ENCODE results near the gene FCHSD2. TPM values are rescaled to one million over a fixed set of nuclear protein-coding genes. Genes with fewer than 3 reads are reported as not detected.

FCHSD2 gene
- total and polyA plus RNA-seq, 2 of the 13 experiments (the other 11 are each of a cell fraction or from before 2014, with no cell fraction given), result 20.5 to 24.8 TPM

DNA sequence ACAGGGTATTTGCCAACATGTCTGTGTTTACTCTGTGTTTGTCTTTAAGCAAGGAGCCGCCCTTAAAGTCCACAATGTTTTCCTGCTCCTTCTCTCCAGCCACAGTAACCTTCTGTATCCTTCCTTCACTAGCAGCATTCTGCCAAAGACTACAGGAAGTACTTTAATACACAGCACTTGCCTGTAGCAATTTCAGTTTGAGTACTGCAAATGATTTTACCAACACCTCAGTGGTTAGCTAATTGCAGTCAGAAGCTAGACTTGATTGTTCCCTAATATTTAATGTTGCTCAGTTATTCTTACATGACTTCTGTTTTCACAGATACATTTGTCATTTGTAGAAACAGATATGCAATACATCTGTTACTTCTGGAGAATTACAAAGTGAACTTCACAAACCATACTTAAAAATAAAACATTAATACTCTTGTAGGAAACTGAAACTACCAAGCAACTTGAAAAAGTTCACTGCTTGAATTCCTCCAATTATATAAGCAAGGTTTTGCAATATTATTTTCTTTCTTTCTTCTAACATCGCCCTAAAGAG lies 69.1 kb downstream of the FCHSD2 start:
- 62% methylated on average over 2 of the region's 2 CpGs for WGBS (ENCODE audit: low lambda C conversion rate)
- Histone ChIP-seq H3K4me1 (ENCODE audit: insufficient read depth, low read length) (peaks cover 28% of the 10 kb centered on the region), H2AFZ (ENCODE audit: low read length) (no peak overlapping the region), H3K4me2 (ENCODE audit: low read depth, low read length) (peak overlapping the region; percentile 27; the same call in 1 of the 2 replicates), H3K27ac (ENCODE audit: extremely low read length, insufficient read depth, low read length) (no peak overlapping the region), H3K27me3 (ENCODE audit: control insufficient read depth in 1 of 2, insufficient read depth in 2 of 2, low read length in 2 of 2) (no peaks in the 10 kb centered on the region), H3K9ac (ENCODE audit: insufficient read depth, low read depth, low read length) (no peak overlapping the region), H3K4me3 (replicated peaks in 1 of 3; ENCODE audit: insufficient read depth in 1 of 3, low read depth in 2 of 3, low read length in 3 of 3) (no peak overlapping the region), H3K79me2 (ENCODE audit: insufficient read depth, low read length) (peaks cover 67% of the 10 kb centered on the region), H4K20me1 (ENCODE audit: insufficient read depth, low read length) (peaks cover 19% of the 10 kb centered on the region), H3K9me3 (ENCODE audit: low read length) (no peaks in the 10 kb centered on the region), H3K36me3 (replicated peaks in 1 of 2; ENCODE audit: control insufficient read depth in 1 of 2, insufficient read depth in 2 of 2, low read length in 2 of 2) (peaks cover 2 to 11% of the 10 kb centered on the region in 2 experiments; a peak in 2 of 5 replicates)
- FAIRE-seq (peak; percentile 32), ATAC-seq (no peak), DNase-seq (ENCODE audit: low spot score) (no peak)
- in situ Hi-C loops (cut with HindIII; ENCODE audit: extremely low pct_ligation_motif_present, low pct_unique_long_range_greater_than_20kb), result no loop called here
- intact Hi-C loops (cut with micrococcal nuclease; ENCODE audit: unreplicated experiment), result no loop called here
- no TSS peak for BruUV-seq (replicated peaks)
- POLR2A ChIA-PET, result no interaction called here
- CTCF ChIA-PET (ENCODE audit: low intra/inter-chr PET ratio, low total read pairs), result no interaction called here
- TF ChIP-seq FOXA3 (CRISPR knock-in tag; IDR thresholded peaks at IDR 0.05) (0 out of 2 replicates have a peak, but pooled peaks have one; percentile 13), ZNF468 (CRISPR knock-in tag; IDR thresholded peaks at IDR 0.05) (no peak), KDM2A (CRISPR knock-in tag; IDR thresholded peaks at IDR 0.05; ENCODE audit: borderline replicate concordance, low read depth) (no peak), ZNF282 (IDR thresholded peaks at IDR 0.05; ENCODE audit: partially characterized antibody) (no peak), NCOA2 (CRISPR knock-in tag; IDR thresholded peaks at IDR 0.05) (no peak), GLI4 (CRISPR knock-in tag; IDR thresholded peaks at IDR 0.05; ENCODE audit: borderline replicate concordance) (no peak), MATR3 (CRISPR knock-in tag; IDR thresholded peaks at IDR 0.05) (no peak), FOXP1 (IDR thresholded peaks at IDR 0.05) (no peak), FOXP1 (CRISPR knock-in tag; IDR thresholded peaks at IDR 0.05) (peak; percentile 25; the same call in 1 of the 2 replicates), TMF1 (CRISPR knock-in tag; IDR thresholded peaks at IDR 0.05; ENCODE audit: low read depth) (no peak), CAMTA2 (CRISPR knock-in tag; IDR thresholded peaks at IDR 0.05; ENCODE audit: borderline replicate concordance) (no peak), U2AF1 (optimal IDR thresholded peaks at IDR 0.05; ENCODE audit: low read depth, low read length) (no peak), ZFP41 (CRISPR knock-in tag; IDR thresholded peaks at IDR 0.05; ENCODE audit: borderline replicate concordance) (no peak), KLF9 (CRISPR knock-in tag; IDR thresholded peaks at IDR 0.05; ENCODE audit: low read depth) (no peak), ZNF207 (IDR thresholded peaks at IDR 0.05; ENCODE audit: borderline replicate concordance) (no peak), DPF2 (CRISPR knock-in tag; IDR thresholded peaks at IDR 0.05; ENCODE audit: borderline replicate concordance, low read depth) (no peak), ZNF772 (CRISPR knock-in tag; IDR thresholded peaks at IDR 0.05) (no peak), ZNF343 (CRISPR knock-in tag; IDR thresholded peaks at IDR 0.05) (no peak), MTA3 (CRISPR knock-in tag; IDR thresholded peaks at IDR 0.05) (no peak)
- TF ChIP-seq, protein P1, sequence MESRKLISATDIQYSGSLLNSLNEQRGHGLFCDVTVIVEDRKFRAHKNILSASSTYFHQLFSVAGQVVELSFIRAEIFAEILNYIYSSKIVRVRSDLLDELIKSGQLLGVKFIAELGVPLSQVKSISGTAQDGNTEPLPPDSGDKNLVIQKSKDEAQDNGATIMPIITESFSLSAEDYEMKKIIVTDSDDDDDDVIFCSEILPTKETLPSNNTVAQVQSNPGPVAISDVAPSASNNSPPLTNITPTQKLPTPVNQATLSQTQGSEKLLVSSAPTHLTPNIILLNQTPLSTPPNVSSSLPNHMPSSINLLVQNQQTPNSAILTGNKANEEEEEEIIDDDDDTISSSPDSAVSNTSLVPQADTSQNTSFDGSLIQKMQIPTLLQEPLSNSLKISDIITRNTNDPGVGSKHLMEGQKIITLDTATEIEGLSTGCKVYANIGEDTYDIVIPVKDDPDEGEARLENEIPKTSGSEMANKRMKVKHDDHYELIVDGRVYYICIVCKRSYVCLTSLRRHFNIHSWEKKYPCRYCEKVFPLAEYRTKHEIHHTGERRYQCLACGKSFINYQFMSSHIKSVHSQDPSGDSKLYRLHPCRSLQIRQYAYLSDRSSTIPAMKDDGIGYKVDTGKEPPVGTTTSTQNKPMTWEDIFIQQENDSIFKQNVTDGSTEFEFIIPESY (CRISPR knock-in tag; IDR thresholded peaks at IDR 0.05), result no peak
- TF ChIP-seq, protein P2, sequence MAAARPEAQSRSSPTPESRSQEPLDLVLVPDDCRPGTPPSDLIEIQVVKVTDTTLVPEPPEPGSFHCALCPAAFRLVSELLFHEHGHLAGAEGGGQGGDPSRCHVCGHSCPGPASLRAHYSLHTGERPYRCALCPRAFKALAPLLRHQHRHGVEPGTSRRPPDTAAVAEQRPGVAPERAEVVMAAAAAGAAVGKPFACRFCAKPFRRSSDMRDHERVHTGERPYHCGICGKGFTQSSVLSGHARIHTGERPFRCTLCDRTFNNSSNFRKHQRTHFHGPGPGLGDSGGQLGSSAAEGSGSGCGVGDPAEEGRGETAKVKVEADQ (CRISPR knock-in tag; IDR thresholded peaks at IDR 0.05; ENCODE audit: borderline replicate concordance), result no peak
- TF ChIP-seq, protein P3, sequence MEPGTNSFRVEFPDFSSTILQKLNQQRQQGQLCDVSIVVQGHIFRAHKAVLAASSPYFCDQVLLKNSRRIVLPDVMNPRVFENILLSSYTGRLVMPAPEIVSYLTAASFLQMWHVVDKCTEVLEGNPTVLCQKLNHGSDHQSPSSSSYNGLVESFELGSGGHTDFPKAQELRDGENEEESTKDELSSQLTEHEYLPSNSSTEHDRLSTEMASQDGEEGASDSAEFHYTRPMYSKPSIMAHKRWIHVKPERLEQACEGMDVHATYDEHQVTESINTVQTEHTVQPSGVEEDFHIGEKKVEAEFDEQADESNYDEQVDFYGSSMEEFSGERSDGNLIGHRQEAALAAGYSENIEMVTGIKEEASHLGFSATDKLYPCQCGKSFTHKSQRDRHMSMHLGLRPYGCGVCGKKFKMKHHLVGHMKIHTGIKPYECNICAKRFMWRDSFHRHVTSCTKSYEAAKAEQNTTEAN (CRISPR knock-in tag; conservative IDR thresholded peaks at IDR 0.05), result no peak
- TF ChIP-seq, protein P4, sequence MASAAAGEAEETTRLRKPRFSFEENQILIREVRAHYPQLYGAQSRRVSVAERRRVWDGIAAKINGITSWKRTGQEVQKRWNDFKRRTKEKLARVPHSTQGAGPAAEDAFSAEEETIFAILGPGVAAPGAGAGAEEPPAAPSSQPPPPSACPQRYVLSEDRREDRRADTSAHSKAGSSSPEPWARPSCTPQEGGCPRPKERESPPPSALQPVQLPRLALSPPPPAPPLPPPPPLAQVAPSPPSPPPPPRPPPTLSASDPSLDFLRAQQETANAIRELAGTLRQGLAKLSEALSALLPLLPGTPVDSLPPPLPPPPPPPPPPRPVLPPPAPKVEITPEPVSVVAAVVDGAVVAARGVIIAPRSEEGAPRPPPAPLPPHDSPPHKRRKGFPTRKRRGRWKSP (CRISPR knock-in tag; IDR thresholded peaks at IDR 0.05), result no peak
